Loucy (cell line): ENCODE results near the gene ZBTB20.

Experiments
- H2AFZ ChIP-seq: fragments of 200-600 bp; sonication (generic); 2 replicates; pipeline ENCODE4 v1.6.0; 2016; ENCODE audit warnings: antibody characterized with exemption, mild to moderate bottlenecking, low read length, moderate library complexity
- H3F3A ChIP-seq: fragments of 200-600 bp; 2 replicates; pipeline ENCODE4 v1.6.0; 2016; ENCODE audit warnings: antibody characterized with exemption, low read depth, mild to moderate bottlenecking
- H3K27me3 ChIP-seq: fragments of 200-600 bp; sonication (generic); 2 replicates; pipeline ENCODE4 v1.6.1; 2014; ENCODE audit warnings: low read length, mild to moderate bottlenecking; ENCODE audit not compliant: insufficient read depth, poor library complexity, severe bottlenecking
- H3K36me3 ChIP-seq: fragments of 200-600 bp; sonication (generic); 2 replicates; pipeline ENCODE4 v1.6.1; 2016; ENCODE audit warnings: low read length; ENCODE audit not compliant: insufficient read depth
- H3K4me1 ChIP-seq: fragments of 200-600 bp; sonication (generic); 2 replicates; pipeline ENCODE4 v1.5.1; 2014; ENCODE audit warnings: low read length, mild to moderate bottlenecking; ENCODE audit not compliant: insufficient read depth, poor library complexity, severe bottlenecking
- H3K4me2 ChIP-seq: fragments of 200-600 bp; sonication (generic); 2 replicates; pipeline ENCODE4 v1.6.0; 2014; ENCODE audit warnings: antibody characterized with exemption, low read length, low read depth, mild to moderate bottlenecking; ENCODE audit not compliant: poor library complexity, severe bottlenecking
- H3K4me3 ChIP-seq: fragments of 200-600 bp; sonication (generic); 2 replicates; pipeline ENCODE4 v1.5.1; 2014; ENCODE audit warnings: low read length, mild to moderate bottlenecking, mixed read lengths; ENCODE audit not compliant: poor library complexity, severe bottlenecking
- H3K79me2 ChIP-seq: fragments of 200-600 bp; sonication (generic); 2 replicates; pipeline ENCODE4 v1.6.1; 2014; ENCODE audit warnings: low read length; ENCODE audit not compliant: insufficient read depth
- H3K9ac ChIP-seq: fragments of 200-600 bp; sonication (generic); 2 replicates; pipeline ENCODE4 v1.6.0; 2014; ENCODE audit warnings: mild to moderate bottlenecking, low read depth, low read length, moderate library complexity; ENCODE audit not compliant: poor library complexity, severe bottlenecking
- H3K9me2 ChIP-seq: fragments of 200-600 bp; sonication (generic); replicated peaks from 2 replicates; pipeline ENCODE4 v1.6.1; 2016; ENCODE audit warnings: low read depth, low read length, mixed read lengths
- H3K9me3 ChIP-seq: fragments of 200-600 bp; sonication (generic); 2 replicates; pipeline ENCODE4 v1.6.1; 2014; ENCODE audit warnings: mild to moderate bottlenecking, antibody characterized with exemption, low read length, low read depth; ENCODE audit not compliant: insufficient read depth
- H4K20me1 ChIP-seq: fragments of 200-600 bp; sonication (generic); 2 replicates; pipeline ENCODE4 v1.6.0; 2014; ENCODE audit warnings: antibody characterized with exemption, low read length, mild to moderate bottlenecking; ENCODE audit not compliant: insufficient read depth, poor library complexity, severe bottlenecking
- EZH2phosphoT487 ChIP-seq: fragments of 200-600 bp; IDR thresholded peaks from 2 replicates; pipeline ENCODE4 v1.6.1; 2018; ENCODE audit warnings: antibody characterized with exemption, mild to moderate bottlenecking, moderate library complexity, borderline replicate concordance
- TF ChIP-seq, protein P1 (sequence below): fragments of 200-600 bp; sonication (generic); conservative IDR thresholded peaks from 2 replicates; pipeline ENCODE4 v1.5.1; 2014; ENCODE audit warnings: mild to moderate bottlenecking, antibody characterized with exemption, low read length

Gene ZBTB20

DNA sequence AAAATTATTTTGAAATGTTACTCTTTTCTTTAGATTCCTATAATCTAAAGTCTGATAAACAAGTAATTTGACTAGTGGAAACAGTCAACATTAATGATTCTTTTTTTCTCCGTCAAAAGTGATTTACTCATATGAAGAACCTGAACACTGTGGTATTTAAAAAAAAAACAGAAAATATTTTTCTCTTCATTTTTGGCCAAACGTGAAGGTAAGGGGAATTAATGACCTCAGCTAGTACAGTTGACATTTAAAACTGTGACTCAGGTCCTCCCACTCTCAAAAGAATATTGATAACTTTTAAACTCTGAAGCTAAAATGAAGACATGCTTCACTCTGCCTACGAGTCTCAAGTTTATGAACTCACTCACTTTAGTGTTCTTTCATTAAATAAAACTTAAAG is 818.7 kb downstream of the ZBTB20 start:
- Histone ChIP-seq H3K9me2 (no peaks in the 10 kb centered on the region), H3K9me3 (no peaks in the 10 kb centered on the region), H3F3A (no peaks in the 10 kb centered on the region), H3K4me1 (no peaks in the 10 kb centered on the region), H3K27me3 (no peaks in the 10 kb centered on the region), H4K20me1 (no peaks in the 10 kb centered on the region), H3K79me2 (no peaks in the 10 kb centered on the region), H3K4me3 (no peak overlapping the region), H2AFZ (no peak overlapping the region), H3K9ac (no peak overlapping the region), H3K4me2 (no peak overlapping the region), H3K36me3 (no peaks in the 10 kb centered on the region)
- no peak for TF ChIP-seq EZH2phosphoT487
- TF ChIP-seq, protein P1, sequence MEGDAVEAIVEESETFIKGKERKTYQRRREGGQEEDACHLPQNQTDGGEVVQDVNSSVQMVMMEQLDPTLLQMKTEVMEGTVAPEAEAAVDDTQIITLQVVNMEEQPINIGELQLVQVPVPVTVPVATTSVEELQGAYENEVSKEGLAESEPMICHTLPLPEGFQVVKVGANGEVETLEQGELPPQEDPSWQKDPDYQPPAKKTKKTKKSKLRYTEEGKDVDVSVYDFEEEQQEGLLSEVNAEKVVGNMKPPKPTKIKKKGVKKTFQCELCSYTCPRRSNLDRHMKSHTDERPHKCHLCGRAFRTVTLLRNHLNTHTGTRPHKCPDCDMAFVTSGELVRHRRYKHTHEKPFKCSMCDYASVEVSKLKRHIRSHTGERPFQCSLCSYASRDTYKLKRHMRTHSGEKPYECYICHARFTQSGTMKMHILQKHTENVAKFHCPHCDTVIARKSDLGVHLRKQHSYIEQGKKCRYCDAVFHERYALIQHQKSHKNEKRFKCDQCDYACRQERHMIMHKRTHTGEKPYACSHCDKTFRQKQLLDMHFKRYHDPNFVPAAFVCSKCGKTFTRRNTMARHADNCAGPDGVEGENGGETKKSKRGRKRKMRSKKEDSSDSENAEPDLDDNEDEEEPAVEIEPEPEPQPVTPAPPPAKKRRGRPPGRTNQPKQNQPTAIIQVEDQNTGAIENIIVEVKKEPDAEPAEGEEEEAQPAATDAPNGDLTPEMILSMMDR: no peak

DNA sequence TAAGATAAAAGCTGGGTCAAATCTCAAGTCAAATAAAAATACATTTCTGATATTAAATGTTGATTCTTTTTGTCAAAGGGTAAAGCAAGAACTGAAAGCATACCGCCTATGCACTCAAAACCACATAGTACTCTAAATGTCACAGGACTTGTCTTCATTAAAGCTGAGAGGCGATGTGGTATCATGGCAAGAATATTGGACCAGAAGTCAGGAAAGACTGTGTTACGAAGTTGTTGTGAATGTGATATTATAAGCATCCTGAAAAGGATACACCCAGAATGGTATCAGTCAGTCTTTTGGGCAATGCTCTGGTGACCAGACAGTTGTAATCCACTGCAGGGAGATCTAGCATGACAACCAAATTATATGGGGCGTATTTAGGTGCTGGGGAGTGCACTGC is 819.4 kb downstream of the ZBTB20 start:
- Histone ChIP-seq H3K36me3 (no peaks in the 10 kb centered on the region), H2AFZ (no peak overlapping the region), H3K79me2 (no peaks in the 10 kb centered on the region), H3K9me3 (no peaks in the 10 kb centered on the region), H3K27me3 (no peaks in the 10 kb centered on the region), H3K9ac (no peak overlapping the region), H3K4me1 (no peaks in the 10 kb centered on the region), H3F3A (no peaks in the 10 kb centered on the region), H3K4me2 (no peak overlapping the region), H4K20me1 (no peaks in the 10 kb centered on the region), H3K9me2 (no peaks in the 10 kb centered on the region), H3K4me3 (no peak overlapping the region)
- no peak for TF ChIP-seq EZH2phosphoT487
- TF ChIP-seq, protein P1: no peak

DNA sequence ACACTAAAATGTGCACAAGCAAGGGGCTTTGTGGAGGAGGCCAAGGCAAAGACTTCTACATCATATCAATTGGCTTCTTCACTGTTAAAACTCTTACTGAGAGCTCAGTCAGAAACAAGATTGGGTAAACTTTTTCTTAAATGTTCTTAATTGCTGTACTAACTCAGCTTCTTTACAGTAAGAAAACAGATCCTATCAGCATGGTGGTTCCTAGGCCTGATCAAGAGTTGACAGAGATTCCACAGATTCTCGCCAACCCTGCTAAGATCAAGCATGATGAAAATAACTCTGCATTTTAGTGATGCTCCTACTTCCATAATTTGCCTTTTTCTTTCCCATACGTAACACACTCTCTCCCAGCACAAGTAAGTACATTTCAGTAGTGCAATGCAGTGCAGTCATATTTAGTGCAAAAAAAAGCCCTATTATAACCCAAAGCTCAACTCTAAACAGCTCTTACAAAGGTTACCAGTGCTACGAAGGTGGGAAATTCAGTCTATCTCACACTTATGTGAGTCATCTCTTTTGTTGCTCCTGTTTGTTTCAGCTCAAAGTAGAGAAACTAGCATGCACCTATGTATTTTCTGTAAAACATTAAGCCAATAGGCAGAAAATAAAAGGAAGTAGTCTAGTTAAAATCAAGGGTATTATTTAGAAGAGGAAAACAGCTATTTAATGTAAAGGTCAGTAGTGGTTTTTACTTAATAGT is 823.4 kb downstream of the ZBTB20 start:
- H3K9me3 ChIP-seq: no peaks in the 10 kb centered on the region
- H3K4me1 ChIP-seq: no peaks in the 10 kb centered on the region
- H3F3A ChIP-seq: no peaks in the 10 kb centered on the region
- no peaks in the 10 kb centered on the region for H3K27me3 ChIP-seq
- no peaks in the 10 kb centered on the region for H3K9me2 ChIP-seq
- H3K4me3 ChIP-seq: no peak overlapping the region
- no peaks in the 10 kb centered on the region for H4K20me1 ChIP-seq
- H2AFZ ChIP-seq: no peak overlapping the region
- H3K4me2 ChIP-seq: no peak overlapping the region
- TF ChIP-seq, protein P1: no peak
- no peak for TF ChIP-seq EZH2phosphoT487
- H3K9ac ChIP-seq: no peak overlapping the region
- H3K79me2 ChIP-seq: no peaks in the 10 kb centered on the region
- no peaks in the 10 kb centered on the region for H3K36me3 ChIP-seq
